ENCODE results near the gene KCNC3.
"Not testable (repeated sequence)": the region's sequence is repeated elsewhere in the genome, so short reads cannot be mapped to it uniquely, and the experiment has no call there.

The KCNC3 gene

DNA sequence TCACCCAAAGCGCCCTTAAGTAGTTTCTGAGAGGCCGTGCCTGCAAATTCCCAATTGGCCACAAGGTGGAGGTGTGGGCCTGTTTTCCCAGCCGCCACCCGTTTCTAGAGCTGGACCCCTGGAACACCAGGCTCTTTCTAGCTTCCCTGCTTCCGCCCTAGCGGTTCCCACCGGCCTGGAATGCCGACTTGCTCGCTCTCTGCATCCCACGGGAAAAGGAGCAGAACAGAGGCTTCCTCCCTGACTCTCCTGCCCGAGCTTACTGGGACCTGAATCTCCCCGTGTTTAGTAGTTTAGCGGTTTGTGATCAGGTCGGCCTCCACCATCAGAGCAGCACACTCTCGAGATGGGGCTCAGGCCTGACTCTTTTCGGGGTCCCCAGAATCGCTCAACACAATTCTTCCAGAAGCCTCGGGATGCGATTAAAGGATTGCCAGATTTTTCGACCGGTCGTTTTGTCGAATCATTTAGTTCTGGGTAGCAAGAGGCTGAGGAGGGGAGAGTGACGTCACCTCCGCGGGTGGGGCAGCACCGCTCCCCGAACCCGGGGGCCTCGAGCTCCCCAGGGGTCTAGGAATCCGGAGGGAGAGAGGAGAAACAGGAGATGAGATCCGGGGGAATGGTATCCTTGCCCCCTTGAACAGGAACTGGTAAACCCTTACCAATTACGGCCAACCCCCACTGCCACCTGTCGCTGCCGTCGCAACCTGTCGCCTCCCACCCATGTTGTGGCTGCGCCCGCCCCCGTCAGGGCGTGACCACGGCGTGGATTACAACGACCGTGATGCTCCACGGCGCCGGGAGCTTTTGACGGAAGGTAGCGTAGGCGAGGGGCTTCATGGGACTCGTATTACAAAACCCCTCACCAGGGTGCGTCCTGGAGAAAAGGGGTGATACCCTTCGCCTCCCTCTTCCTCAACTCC is 28.3 kb upstream of the KCNC3 start:
- peak; percentile 76 for DNase-seq
- in situ Hi-C loops (cut with MboI; ENCODE audit: low pct_unique_long_range_greater_than_20kb, low sequenced_read_pairs): loop anchor here (25.0 kb wide), 1 partner anchor 430 kb away; the partner anchor contains the start of gene ACP4

DNA sequence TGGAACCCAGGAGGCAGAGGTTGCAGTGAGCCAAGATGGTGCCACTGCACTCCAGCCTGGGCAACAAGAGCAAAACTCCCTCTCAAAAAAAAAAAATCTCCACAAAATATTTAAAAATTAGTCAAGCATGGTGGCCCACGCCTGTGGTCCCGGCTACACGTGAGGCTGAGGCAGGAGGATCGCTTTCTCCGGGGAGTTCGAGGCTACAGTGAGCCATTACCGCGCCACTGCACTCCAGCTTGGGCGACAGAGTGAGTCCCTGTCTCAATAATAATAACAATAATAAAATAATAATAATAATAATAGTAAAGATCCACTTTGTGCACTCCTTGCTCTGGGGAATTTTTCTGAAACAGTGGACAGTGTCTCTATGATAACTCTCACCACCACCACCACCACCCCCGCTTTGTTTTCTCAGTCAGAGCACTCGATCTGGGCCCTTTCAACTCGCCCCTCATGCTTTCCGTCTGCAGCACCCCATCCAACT is 27.6 kb upstream of the KCNC3 start:
- in situ Hi-C loops (cut with MboI; ENCODE audit: low pct_unique_long_range_greater_than_20kb, low sequenced_read_pairs): loop anchor here (25.0 kb wide), 1 partner anchor 431 kb away; the partner anchor contains the start of gene ACP4

DNA sequence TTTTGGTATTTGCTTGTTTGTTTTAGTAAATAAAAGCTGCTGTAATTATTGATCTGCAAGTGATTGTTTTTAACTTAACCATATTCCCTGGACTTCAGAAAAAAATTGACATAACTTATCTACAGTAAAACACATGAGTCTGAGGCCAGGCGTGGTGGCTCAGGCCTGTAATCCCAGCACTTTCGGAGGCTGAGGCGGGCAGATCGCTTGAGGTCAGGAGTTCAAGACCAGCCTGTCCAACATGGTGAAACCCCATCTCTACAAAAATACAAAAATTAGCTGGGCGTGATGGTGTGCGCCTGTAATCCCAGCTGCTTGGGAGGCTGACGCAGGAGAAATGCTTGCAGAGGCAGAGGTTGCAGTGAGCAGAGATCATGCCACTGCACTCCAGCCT is 24.3 kb upstream of the KCNC3 start:
- DNase-seq: not testable (repeated sequence)
- in situ Hi-C loops (cut with MboI; ENCODE audit: low pct_unique_long_range_greater_than_20kb, low sequenced_read_pairs): loop anchor here (25.0 kb wide), 1 partner anchor 434 kb away; the partner anchor contains the start of gene ACP4

More for the DNA sequence above, 27.6 kb upstream of the KCNC3 start:
- no peak for DNase-seq

DNA sequence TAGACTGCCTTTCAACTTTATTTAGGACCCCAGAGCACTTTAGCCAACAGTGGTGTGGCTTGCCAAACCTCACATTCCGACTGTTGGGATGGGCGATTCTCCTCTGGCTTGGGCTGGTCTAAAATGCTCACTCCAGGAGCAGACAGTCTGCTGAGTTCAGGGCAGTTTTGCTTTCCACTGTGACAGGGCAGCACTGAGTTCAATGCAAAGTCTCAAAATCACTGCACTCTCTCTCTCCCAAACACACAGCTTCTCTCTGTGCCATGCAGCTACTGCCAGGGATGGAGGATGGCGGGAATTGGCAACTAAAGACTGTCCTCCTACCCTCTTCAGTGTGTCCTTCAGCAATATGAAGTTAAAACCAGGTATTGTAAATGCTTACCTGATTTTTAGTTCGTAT is 23.1 kb upstream of the KCNC3 start:
- in situ Hi-C loops (cut with MboI; ENCODE audit: low pct_unique_long_range_greater_than_20kb, low sequenced_read_pairs): loop anchor here (25.0 kb wide), 1 partner anchor 435 kb away; the partner anchor contains the start of gene ACP4

DNA sequence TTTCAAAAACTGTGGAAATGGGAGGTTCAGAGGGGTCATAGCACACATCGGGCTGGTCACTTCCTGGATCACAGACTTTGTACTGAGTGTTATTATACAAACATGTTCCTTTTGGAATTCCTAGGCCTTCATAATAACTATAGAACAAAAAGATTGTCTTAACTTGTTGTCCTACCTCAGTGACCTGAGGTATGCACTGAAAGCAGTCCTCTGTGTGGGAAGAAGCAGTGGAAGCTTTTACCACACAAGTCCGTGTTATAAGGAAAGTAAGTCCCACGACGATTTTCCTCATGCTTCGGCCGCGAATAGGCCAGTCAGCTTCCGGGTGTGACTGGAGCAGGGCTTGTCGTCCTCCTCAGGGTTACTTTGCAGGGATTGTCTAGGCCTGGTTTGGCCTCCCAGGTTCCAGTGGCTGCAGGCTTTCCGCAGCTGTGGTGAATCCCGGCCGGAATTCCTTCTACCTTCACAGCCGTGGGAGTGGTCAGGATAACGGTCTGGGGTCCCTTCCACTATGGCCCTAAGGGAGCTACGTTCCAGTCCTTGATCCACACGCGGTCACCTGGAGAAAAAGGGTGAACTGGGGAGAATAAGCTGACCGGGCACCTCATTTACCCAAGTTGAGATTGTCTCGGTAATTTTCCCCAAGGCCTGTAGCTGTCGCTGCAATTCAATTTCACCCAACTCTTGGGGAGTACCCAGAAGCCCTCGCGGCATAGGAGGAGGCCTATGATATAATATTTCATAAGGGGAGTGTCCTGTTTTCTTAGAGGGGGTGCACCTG is 20.3 kb upstream of the KCNC3 start:
- no peak for DNase-seq
- in situ Hi-C loops (cut with MboI; ENCODE audit: low pct_unique_long_range_greater_than_20kb, low sequenced_read_pairs): loop anchor here (25.0 kb wide), 1 partner anchor 438 kb away; the partner anchor contains the start of gene ACP4

More for the DNA sequence above, 23.1 kb upstream of the KCNC3 start:
- DNase-seq: no peak

DNA sequence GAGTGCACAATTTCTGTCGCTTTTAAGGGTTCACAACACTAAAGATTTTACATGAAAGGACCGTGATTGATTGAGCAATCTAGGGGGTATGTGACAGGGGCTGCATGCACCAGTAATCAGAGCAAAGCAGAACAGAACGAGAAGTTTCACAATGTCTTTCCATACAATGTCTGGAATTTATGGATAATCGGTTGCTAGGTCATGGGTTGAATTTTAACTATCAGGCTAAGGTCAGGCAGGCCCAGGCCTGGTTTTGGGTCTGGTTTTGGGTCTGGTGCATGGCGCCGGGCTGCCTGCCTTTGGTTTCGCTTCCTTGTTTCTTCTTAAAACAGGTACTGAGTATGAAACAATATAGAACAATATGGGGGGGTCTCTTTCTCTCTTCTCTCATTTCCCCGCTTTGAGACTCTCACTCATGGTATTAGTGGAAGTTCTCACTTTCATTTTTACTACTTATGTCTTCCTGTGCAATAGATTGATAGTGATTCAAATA is 18.0 kb upstream of the KCNC3 start:
- in situ Hi-C loops (cut with MboI; ENCODE audit: low pct_unique_long_range_greater_than_20kb, low sequenced_read_pairs); DNase-seq: not testable (repeated sequence)

DNA sequence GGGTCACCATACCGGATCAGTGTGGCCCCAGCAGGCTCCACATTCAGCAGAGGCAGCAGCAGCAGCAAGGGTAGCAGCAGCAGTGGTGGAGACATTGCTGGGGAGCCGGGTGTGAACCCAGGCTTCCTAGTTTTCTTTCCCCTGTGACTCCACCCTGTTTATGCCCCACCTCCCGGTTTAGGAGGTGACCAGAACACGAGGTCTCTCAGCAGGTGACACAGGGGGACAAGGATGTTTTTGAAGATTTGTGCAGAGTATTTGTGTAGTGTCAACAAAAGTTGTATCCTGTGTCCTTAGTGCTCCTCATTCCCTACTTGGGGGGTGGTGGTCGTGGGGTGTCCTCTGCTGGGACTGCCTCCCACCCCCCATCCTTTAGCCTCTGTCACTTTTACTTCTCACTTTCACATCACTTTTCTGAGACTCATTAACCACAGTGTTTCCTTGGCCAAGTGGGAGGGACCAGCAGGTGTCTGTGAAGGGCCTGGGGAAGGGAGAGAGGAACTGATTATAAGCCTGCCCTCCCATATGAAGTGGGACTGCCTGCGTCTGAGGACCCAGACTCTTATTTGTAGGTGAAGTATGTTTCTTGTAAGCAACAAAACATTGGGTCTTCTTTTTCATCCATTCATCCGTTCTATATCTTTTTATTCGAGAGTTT is 15.6 kb upstream of the KCNC3 start:
- peak; percentile 26 for DNase-seq
- in situ Hi-C loops (cut with MboI; ENCODE audit: low pct_unique_long_range_greater_than_20kb, low sequenced_read_pairs): no loop called here

DNA sequence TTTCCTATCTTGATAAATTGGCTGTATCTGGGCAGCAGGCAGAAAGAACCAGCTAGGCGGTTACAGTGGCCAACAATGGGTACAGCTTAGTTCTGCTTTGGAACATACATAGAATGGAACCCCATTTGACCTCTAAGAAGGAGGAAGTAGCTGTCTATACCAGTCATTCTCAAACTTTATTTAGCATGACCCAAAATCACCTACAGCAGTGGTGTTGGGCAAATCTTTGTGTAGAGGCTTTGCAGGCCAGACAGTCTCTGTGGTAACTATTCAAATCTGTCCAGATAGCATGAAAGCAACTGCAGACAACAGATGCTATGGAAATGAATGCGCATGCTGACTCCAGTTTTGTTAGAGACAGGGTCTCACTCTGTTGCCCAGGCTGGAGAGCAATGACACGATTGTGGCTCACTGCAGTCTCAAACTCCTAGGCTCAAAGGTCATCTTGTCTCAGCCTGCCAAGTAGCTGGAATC is 12.0 kb upstream of the KCNC3 start:
- in situ Hi-C loops (cut with MboI; ENCODE audit: low pct_unique_long_range_greater_than_20kb, low sequenced_read_pairs): no loop called here
- peak; percentile 38 for DNase-seq

DNA sequence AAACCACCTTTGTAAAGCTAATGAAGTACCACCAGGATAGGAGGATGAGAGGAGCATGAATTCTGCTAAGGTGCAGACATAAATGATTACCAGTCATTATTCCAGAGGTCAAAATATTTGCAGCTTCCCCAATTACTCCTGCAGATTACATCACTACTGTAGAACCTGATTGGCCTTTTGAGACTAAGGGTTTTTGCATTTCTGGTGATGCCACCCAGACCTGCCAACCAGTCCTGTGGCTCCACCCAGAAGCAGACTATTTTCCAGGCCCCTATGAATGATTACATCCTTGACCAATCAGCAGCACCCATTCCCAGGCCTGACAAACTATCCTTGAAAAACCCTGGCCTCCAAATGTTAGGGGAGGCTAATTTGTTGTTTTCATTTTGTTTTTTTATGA is 11.2 kb upstream of the KCNC3 start:
- in situ Hi-C loops (cut with MboI; ENCODE audit: low pct_unique_long_range_greater_than_20kb, low sequenced_read_pairs): no loop called here
- no peak for DNase-seq

DNA sequence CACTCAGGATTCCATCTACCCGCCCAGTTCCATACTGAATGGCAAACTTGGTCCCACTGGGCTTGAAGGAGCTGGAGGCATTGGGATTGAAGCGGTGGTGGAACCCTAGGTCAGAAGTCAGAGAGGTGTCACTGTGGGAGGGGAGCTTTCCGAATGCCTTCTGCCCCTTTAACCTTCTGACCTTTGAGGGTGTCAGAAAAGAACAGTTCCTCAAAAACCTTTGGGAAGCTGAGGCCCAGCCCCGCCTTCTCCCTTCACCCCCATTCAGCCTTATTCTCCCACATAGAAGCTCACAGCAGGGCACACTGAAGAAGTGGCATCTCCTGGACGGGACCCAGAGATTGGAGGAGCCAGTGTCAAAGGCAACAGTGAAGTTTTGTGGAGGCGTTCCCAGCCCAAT is 7.9 kb upstream of the KCNC3 start:
- in situ Hi-C loops (cut with MboI; ENCODE audit: low pct_unique_long_range_greater_than_20kb, low sequenced_read_pairs); DNase-seq: not testable (repeated sequence)

DNA sequence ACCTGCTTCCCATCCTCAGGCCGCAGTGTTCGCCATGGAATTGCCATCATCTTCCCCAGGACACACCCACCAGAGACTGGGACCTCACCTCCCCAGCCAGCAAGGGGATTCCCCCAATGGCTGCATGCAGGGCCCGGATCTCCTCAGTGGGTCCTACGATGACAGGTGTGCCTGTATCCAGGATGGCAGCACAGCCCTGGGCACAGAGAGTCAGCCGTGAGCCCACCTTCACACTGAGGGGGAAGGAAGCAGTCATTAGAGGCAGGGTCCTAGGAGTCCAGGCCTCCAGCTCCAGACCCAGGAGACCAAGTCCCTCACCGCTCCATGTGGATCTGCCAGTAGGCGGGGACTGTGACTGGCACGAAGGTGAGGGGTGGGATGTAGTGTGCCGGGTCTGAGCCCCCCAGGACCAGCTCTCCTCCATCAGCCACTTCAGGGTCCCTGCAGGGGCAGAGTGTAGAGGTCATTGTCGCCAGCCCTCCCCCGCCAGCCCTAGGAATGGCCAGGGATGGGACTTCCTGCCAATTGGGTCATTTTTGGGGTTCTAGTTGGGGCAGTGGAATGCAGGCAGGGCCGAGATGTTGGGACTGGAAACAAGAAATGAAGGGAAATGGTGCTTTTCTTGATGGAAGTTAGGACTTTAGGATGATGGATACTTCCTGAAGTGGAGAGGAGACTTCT is 5.7 kb upstream of the KCNC3 start:
- in situ Hi-C loops (cut with MboI; ENCODE audit: low pct_unique_long_range_greater_than_20kb, low sequenced_read_pairs): no loop called here

DNA sequence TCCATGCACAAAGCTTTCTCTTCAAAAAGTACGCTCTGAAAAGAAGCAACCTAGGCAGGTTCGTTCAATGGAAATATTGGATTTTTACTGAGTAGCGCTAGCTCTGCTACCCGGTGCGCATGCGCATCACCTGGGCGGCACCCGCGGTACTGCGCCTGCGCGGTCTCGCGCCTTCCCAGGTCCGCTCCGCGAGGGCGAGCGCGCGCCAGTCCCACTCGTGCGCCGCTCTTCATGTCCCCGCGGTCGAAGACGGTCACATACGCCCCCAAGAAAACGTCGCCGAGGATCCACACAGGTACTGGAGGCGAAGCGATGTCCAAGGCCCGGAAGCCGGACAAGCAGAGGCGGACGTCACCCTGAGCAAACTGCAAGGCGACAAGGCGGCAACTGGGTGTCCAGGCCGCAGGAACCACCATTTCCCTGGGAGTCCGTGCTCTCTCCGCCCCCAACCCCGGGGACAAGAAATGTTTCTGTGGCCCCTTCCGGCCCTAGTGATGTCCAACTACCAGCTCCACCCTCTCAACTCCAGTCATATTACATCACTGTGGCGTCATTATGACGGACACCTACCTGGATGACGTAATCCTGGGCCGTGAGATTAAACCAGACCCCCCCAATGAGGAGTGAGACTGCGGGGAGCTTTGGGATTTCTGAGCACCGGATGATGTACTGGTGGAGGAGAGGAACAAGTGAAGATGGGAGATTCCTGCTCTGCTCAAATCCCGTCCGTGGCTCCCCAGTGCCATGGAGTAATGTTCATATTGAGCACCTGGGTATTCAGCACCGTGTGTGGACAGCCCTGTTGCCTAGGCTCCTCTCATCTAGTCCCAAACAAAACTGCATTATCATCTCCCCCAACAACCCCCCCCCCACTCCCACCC is 4.8 kb upstream of the KCNC3 start:
- in situ Hi-C loops (cut with MboI; ENCODE audit: low pct_unique_long_range_greater_than_20kb, low sequenced_read_pairs): no loop called here

More for the DNA sequence above, 5.7 kb upstream of the KCNC3 start:
- no peak for DNase-seq

DNA sequence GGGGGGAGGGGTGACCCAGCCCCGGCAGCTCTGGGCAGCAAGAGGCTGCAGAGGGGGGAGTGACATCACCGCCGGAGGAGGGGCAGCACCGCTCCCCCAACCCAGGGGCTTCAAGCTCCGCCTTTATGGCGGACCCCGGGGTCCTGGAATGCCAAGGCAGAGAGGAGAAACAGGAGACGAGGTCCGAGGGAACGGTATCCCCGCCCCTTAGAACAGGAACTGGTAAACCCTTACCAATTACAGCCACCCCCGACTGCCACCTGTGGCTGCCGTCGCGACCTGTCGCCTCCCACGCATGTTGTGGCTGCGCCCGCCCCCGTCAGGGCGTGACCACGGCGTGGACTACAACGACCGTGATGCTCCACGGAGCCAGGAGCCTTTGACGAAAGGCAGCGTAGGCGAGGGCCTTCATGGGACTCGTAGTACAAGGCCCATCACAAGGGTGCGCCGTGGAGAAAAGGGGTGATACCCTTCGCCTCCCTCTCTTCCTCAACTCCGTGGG is 4.1 kb upstream of the KCNC3 start:
- DNase-seq: peak; percentile 87
- in situ Hi-C loops (cut with MboI; ENCODE audit: low pct_unique_long_range_greater_than_20kb, low sequenced_read_pairs): no loop called here

More for the DNA sequence above, 4.8 kb upstream of the KCNC3 start:
- no peak for DNase-seq

DNA sequence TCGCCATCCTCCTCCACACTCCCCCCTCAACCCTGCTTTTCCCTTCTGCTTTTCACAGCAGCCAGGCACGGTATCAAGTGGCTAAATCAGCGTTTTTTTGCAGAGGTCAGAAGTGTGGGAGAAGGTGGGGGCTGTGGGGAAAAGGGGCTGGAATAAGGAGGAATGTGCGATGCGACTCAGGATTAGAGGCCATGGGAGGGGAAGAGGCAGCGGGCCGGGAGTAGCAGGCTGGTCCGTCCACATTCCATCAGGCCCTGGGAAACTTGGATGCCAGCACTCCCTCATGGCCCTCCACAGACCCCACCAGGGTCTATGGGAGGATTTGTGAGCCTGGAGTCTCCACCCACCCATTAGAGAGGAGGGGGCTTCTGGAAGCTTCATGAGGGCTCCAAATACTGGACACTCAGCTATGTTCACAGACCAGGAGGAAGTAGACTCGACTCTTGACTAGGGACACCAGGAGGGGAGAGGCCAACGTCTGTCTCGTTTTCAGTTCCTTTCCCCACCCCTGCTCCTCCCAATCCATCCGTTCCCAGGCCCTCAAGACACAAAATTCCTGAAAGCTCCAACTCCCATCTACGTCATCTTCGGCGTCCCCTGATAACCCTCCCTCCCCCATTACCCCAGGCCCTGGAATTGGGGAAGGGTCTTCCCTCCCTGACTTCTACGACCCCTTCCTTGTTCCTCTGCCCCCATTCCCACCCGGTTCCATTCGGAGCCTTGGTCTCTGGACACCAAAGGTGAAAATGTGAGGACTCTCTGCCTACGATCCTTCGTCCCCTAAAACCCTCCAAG is 3.3 kb upstream of the KCNC3 start:
- in situ Hi-C loops (cut with MboI; ENCODE audit: low pct_unique_long_range_greater_than_20kb, low sequenced_read_pairs): no loop called here
- no peak for DNase-seq

DNA sequence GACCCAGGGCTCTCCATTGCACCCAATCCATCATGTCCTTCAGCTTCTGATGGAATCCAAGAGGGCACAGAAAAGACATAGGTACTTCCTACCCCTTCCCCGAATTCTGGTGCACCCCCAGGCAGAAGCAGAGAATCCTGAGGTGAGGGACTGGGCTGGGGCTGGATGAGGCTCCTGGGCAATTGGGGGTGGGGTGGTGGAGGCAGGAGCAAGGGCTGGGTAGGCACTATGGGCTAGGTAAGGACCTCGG is 2.7 kb upstream of the KCNC3 start:
- DNase-seq: no peak

DNA sequence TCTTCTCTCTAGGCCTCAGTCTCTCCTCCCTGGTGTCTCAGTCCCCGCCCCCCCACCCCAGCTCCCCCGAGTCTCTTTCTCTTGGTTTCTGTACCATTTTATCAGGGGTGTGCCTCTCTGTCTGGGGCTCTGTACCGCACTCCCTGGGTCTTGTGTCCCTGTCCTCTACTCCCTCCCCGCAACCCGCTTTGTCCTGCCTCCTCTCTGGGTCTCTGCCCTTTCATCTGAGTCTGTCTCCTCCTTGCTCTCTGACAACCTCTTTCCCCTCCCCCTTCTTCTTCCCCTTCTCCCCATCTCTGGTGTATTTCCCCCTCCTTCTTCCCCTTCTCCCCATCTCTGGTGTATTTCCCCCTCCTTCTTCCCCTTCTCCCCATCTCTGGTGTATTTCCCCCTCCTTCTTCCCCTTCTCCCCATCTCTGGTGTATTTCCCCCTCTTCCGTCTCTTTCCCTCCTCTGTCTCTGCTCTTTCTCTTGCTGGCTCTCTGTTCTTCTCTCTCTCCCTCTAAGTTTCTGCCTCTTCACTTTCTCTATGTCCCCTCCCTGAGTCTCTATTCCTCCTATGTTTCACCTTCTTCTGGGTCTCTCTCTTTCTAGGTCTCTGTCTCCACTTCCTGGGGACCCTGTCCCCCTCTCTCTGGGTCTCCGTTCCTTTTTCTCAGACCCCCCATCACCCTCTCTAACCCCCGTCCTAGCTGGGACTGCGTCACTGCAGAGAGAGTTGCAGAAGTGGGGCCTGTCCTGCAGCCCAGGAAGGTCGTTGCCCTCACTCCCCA is 2.2 kb upstream of the KCNC3 start:
- in situ Hi-C loops (cut with MboI; ENCODE audit: low pct_unique_long_range_greater_than_20kb, low sequenced_read_pairs): no loop called here
- no peak for DNase-seq

More for the DNA sequence above, 2.7 kb upstream of the KCNC3 start:
- in situ Hi-C loops (cut with MboI; ENCODE audit: low pct_unique_long_range_greater_than_20kb, low sequenced_read_pairs): no loop called here

Measured in KBM-7 (cell line).